NT2/D1 (cell line): ENCODE results near the gene PRDM15.

Experiments used
- DNase-seq: peaks from one replicate; pipeline ENCODE4 v3.0.0-alpha.2; 2011; ENCODE audit warnings: low read depth, low spot score
- H3K27me3 ChIP-seq: 2 replicates; pipeline ENCODE4 v1.6.0; 2011; ENCODE audit warnings: mild to moderate bottlenecking; ENCODE audit not compliant: insufficient read length, insufficient read depth
- H3K36me3 ChIP-seq: 2 replicates; pipeline ENCODE4 v1.6.1; 2011; ENCODE audit warnings: mild to moderate bottlenecking, low read length, mixed read lengths; ENCODE audit not compliant: insufficient read depth, insufficient read length
- H3K4me1 ChIP-seq: 2 replicates; pipeline ENCODE4 v1.5.1; 2011; ENCODE audit not compliant: insufficient read depth, insufficient read length
- H3K4me3 ChIP-seq: 2 replicates; pipeline ENCODE4 v1.5.1; 2011; ENCODE audit warnings: low read depth; ENCODE audit not compliant: insufficient read length
- H3K9ac ChIP-seq: 2 replicates; pipeline ENCODE4 v1.6.0; 2011; ENCODE audit warnings: low read depth; ENCODE audit not compliant: insufficient read length
- H3K9me3 ChIP-seq: 2 replicates; pipeline ENCODE4 v1.5.1; 2011; ENCODE audit warnings: mild to moderate bottlenecking, low read length; ENCODE audit not compliant: insufficient read depth
- SUZ12 ChIP-seq: IDR thresholded peaks from 2 replicates; pipeline ENCODE4 v1.6.1; 2011; ENCODE audit not compliant: insufficient read length, insufficient read depth; ENCODE audit errors: extremely low read depth
- YY1 ChIP-seq: IDR thresholded peaks from 2 replicates; pipeline ENCODE4 v1.6.1; 2011; ENCODE audit not compliant: insufficient read length, insufficient read depth
- ZNF274 ChIP-seq: IDR thresholded peaks from 2 replicates; pipeline ENCODE4 v1.6.1; 2011; ENCODE audit warnings: mild to moderate bottlenecking, low read depth, low read length

The PRDM15 gene

GRCh38 chr21:41881051-41881450 lies 1.9 kb upstream of the PRDM15 start:
- H3K9me3 ChIP-seq, result no peaks in the 10 kb centered on the region
- no peak for DNase-seq
- H3K27me3 ChIP-seq, result no peaks in the 10 kb centered on the region
- H3K36me3 ChIP-seq, result peaks cover 4% of the 10 kb centered on the region
- H3K4me1 ChIP-seq, result peaks cover 22% of the 10 kb centered on the region
- no peak overlapping the region for H3K9ac ChIP-seq
- TF ChIP-seq YY1 (no peak), SUZ12 (no peak), ZNF274 (no peak)
- H3K4me3 ChIP-seq, result no peak overlapping the region

- Histone ChIP-seq H3K36me3 (peaks cover 5% of the 10 kb centered on the region), H3K4me3 (no peak overlapping the region), H3K27me3 (no peaks in the 10 kb centered on the region), H3K4me1 (peaks cover 18% of the 10 kb centered on the region), H3K9ac (no peak overlapping the region), H3K9me3 (no peaks in the 10 kb centered on the region)
- no peak for DNase-seq
- TF ChIP-seq ZNF274 (no peak), YY1 (no peak), SUZ12 (no peak)
Observed at GRCh38 chr21:41880153-41880552, 1.0 kb upstream of the PRDM15 start.

GRCh38 chr21:41878831-41879189 lies 334 bp downstream of the PRDM15 start:
- DNase-seq, result peak; percentile 71
- peak overlapping the region; percentile 90 for H3K4me3 ChIP-seq
- H3K9ac ChIP-seq, result peak overlapping the region; percentile 79

GRCh38 chr21:41877901-41878830 lies 978 bp downstream of the PRDM15 start:
- Histone ChIP-seq H3K9me3 (no peaks in the 10 kb centered on the region), H3K9ac (peak overlapping the region; percentile 79), H3K36me3 (peaks cover 13% of the 10 kb centered on the region), H3K27me3 (no peaks in the 10 kb centered on the region), H3K4me3 (peak overlapping the region; percentile 90), H3K4me1 (peaks cover 8% of the 10 kb centered on the region)
- no peak for TF ChIP-seq SUZ12
- no peak for DNase-seq

More at GRCh38 chr21:41878831-41879189, 334 bp downstream of the PRDM15 start:
- H3K27me3 ChIP-seq, result no peaks in the 10 kb centered on the region
- peaks cover 13% of the 10 kb centered on the region for H3K36me3 ChIP-seq
- TF ChIP-seq SUZ12 (no peak), ZNF274 (no peak), YY1 (no peak)
- peaks cover 10% of the 10 kb centered on the region for H3K4me1 ChIP-seq
- H3K9me3 ChIP-seq, result no peaks in the 10 kb centered on the region

- no peak overlapping the region for H3K9ac ChIP-seq
Observed at GRCh38 chr21:41876928-41877652, 2.1 kb downstream of the PRDM15 start.

GRCh38 chr21:41876396-41876795 lies 2.7 kb downstream of the PRDM15 start:
- Histone ChIP-seq H3K9me3 (no peaks in the 10 kb centered on the region), H3K4me3 (no peak overlapping the region), H3K36me3 (peaks cover 19% of the 10 kb centered on the region), H3K27me3 (no peaks in the 10 kb centered on the region), H3K4me1 (peaks cover 13% of the 10 kb centered on the region), H3K9ac (no peak overlapping the region)
- TF ChIP-seq SUZ12 (no peak), YY1 (no peak), ZNF274 (no peak)
- no peak for DNase-seq

More at GRCh38 chr21:41876928-41877652, 2.1 kb downstream of the PRDM15 start:
- no peak for DNase-seq
- Histone ChIP-seq H3K36me3 (peaks cover 19% of the 10 kb centered on the region), H3K9me3 (no peaks in the 10 kb centered on the region), H3K4me1 (peaks cover 13% of the 10 kb centered on the region), H3K27me3 (no peaks in the 10 kb centered on the region), H3K4me3 (no peak overlapping the region)
- TF ChIP-seq SUZ12, result no peak
- no peak for TF ChIP-seq YY1
- TF ChIP-seq ZNF274, result no peak

- H3K9ac ChIP-seq, result peak overlapping the region; percentile 14
- TF ChIP-seq ZNF274, result no peak
- TF ChIP-seq YY1, result no peak
Observed at GRCh38 chr21:41875086-41875485, 4.1 kb downstream of the PRDM15 start.

More at GRCh38 chr21:41875086-41875485, 4.1 kb downstream of the PRDM15 start:
- Histone ChIP-seq H3K9me3 (no peaks in the 10 kb centered on the region), H3K4me1 (peaks cover 13% of the 10 kb centered on the region), H3K27me3 (no peaks in the 10 kb centered on the region), H3K36me3 (peaks cover 19% of the 10 kb centered on the region), H3K4me3 (no peak overlapping the region)
- DNase-seq, result no peak
